Coronary artery (tissue), 2 donors: ENCODE measurements around the gene MED9.

Experiments used
- DNase-seq: peaks from one replicate; pipeline ENCODE4 v3.0.0-alpha.2; 2017; ENCODE audit warnings: low spot score
- H3K27ac ChIP-seq, 2 donors: fragments of 200-600 bp; sonication (generic); one replicate each; pipeline ENCODE4 v1.5.1; 2016 to 2019
- H3K4me3 ChIP-seq: fragments of 200-600 bp; sonication (generic); 2 replicates; pipeline ENCODE4 v1.5.1; 2016; ENCODE audit warnings: mild to moderate bottlenecking, moderate library complexity
- TF ChIP-seq, protein P1 (sequence below): fragments of 200-600 bp; sonication (generic); IDR thresholded peaks from one replicate; pipeline ENCODE4 v1.5.1; 2019; ENCODE audit warnings: antibody characterized with exemption

Gene MED9

DNA sequence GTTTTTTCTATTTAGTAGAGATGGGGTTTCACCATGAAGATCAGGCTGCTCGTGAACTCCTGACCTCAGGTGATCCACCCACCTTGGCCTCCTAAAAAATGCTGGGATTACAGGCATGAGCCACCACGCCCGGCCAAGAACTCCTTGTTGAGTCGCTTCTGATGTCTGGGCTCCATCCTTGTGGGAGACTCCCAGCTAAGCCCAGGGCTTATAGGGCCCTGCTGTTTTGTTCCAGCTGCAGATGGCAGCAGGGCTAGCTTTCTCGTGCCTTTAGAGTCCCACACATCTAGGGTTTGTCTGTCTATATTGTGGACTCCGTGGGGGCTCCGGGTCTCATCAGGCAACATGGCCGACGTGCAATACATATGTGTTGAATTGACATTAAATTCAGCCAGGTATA, 39.3 kb upstream of the MED9 start:
- Histone ChIP-seq H3K4me3 (no peak overlapping the region), H3K27ac (no peak overlapping the region)
- DNase-seq: no peak
- TF ChIP-seq, protein P1, sequence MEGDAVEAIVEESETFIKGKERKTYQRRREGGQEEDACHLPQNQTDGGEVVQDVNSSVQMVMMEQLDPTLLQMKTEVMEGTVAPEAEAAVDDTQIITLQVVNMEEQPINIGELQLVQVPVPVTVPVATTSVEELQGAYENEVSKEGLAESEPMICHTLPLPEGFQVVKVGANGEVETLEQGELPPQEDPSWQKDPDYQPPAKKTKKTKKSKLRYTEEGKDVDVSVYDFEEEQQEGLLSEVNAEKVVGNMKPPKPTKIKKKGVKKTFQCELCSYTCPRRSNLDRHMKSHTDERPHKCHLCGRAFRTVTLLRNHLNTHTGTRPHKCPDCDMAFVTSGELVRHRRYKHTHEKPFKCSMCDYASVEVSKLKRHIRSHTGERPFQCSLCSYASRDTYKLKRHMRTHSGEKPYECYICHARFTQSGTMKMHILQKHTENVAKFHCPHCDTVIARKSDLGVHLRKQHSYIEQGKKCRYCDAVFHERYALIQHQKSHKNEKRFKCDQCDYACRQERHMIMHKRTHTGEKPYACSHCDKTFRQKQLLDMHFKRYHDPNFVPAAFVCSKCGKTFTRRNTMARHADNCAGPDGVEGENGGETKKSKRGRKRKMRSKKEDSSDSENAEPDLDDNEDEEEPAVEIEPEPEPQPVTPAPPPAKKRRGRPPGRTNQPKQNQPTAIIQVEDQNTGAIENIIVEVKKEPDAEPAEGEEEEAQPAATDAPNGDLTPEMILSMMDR: no peak

- DNase-seq: no peak
- TF ChIP-seq, protein P1: no peak
- H3K27ac ChIP-seq: no peak overlapping the region
- H3K4me3 ChIP-seq: no peak overlapping the region
Measured at GRCh38 chr17:17437893-17438292, 38.9 kb upstream of the MED9 start.

- Histone ChIP-seq H3K4me3 (no peak overlapping the region), H3K27ac (no peak overlapping the region)
- no peak for DNase-seq
- TF ChIP-seq, protein P1: peak; percentile 20
Measured at GRCh38 chr17:17440010-17440843, 36.6 kb upstream of the MED9 start.

DNA sequence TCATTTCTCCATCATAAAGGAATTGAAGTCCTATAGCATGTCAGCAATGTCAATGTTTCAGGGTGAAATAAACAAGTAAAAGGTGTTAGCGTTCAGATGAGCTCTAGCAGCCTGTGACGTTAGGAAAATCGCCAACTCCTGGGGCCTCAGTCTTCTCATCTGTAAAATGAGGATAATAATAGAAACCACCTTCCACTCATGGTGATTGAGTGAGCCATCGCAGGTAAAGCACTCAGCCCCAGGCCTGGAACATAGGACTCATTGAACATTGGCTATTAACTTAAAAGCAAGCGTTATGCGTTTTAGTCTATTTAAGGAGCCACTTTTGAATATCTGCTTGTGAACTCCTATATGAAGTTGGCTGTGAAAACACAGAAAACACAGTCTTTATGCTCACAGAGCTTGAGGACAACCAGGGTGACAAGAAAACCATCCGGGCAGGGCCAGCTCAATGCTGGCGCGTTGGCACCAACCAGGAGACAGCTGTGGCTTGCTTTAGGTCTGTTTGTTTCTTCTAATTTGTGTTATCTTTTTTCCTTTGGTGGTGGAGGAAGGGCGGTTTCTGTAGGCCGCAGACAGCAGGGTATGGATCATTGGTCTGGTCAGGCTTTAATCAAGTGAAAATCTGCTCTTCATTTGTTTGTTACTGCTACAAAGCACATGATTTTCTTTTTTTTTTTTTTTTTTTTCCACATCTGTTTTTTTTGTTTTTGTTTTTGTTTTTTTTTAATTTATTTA, 35.7 kb upstream of the MED9 start:
- no peak overlapping the region for H3K4me3 ChIP-seq
- H3K27ac ChIP-seq: no peak overlapping the region
- no peak for DNase-seq
- TF ChIP-seq, protein P1: no peak

- TF ChIP-seq, protein P1: no peak
- DNase-seq: no peak
- Histone ChIP-seq H3K27ac (no peak overlapping the region), H3K4me3 (no peak overlapping the region)
Measured at GRCh38 chr17:17443173-17443572, 33.6 kb upstream of the MED9 start.

GRCh38 chr17:17445296-17445924, 31.4 kb upstream of the MED9 start:
- Histone ChIP-seq H3K4me3 (no peak overlapping the region), H3K27ac (peak overlapping the region in 1 of 2 donors; percentile 16)
- DNase-seq: no peak
- TF ChIP-seq, protein P1: no peak
